H4 (cell line): Measurements from ENCODE around the gene PRKAG2. TPM values are rescaled to one million over a fixed set of nuclear protein-coding genes. Genes with fewer than 3 reads are reported as not detected.
A peak's percentile ranks its signal among the peaks of the same experiment; 100 is the strongest.

ENCODE experiments used
- DNase-seq: peaks from one replicate; pipeline ENCODE4 v3.0.0-alpha.2; 2015; ENCODE audit warnings: low spot score
- total RNA-seq: library from RNA; depleted of rRNA; stranded (reverse); fragments of >200 nt; shearing (Covaris generic); gene quantifications from 2 replicates; pipeline ENCODE4 v1.2.3, GENCODE V29; 2014

The PRKAG2 gene
- total RNA-seq, 1 experiment from 2014 or later: 7.3 TPM

DNA sequence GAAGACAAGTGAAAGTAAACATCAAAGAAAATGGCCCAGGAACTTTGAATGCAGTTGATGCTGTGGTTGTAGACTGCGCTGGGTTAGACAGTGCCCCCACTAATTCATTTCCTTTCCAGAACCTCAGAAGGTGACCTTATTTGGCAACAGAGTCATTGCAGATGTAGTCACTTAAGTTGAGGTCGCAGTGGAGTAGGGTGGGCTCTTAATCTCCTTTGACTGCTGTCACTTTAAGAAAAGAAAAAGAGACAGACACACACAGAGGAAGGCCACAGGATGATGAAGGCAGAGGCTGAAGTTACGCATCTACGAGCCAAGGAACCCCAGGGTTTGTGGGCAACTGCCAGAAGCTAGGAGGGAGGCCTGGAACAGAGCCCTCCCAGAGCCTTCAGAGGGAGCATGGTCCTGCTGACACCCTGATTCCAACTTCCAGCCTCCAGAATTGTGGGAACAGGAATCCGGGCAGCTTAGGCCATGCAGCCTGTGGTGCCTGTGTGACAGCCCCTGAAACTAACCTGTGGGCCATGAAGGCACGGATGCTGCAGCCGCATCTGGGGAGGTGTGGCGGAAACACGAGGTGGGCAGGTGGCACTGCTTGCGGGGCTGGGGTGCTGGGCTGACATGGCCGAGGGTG, 107.6 kb downstream of the PRKAG2 start:
- no peak for DNase-seq

DNA sequence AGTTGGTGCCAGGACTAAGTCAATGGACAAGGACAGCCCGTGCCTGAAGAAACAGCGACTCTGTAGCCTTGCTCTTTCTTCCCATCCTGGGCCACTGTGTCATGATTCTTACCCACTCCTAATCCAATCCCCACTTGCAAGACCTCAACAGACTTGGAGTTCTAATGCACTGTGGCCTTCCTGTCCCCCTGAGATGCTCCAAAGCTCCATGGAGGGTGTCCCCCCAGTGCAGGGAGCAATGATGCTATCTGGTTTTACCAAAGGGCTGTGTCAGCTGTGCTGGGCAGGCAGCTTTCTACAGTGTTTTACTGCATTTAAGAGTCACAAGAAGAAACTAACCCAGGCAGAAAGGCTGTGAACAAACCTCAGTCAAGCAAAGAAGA, 108.1 kb downstream of the PRKAG2 start:
- DNase-seq: no peak

DNA sequence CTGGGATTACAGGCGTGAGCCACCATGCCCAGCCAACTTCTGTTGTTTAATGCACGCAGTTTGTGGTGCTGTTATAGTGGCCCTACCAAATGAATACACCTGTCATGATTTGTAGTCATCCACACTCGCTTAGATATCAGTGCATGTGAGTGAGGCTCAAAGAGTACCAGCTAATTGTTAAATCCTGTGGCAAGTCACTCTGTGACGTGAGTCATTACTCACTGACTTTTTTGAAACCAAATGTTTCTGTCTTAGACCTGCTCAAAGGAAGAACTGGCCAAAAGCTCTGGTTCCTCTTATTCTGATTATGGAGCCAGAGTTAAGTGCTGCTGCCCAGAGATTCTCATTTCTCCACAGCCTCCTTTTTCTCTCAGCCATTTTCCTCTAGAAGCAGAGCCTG, 109.4 kb downstream of the PRKAG2 start:
- no peak for DNase-seq

DNA sequence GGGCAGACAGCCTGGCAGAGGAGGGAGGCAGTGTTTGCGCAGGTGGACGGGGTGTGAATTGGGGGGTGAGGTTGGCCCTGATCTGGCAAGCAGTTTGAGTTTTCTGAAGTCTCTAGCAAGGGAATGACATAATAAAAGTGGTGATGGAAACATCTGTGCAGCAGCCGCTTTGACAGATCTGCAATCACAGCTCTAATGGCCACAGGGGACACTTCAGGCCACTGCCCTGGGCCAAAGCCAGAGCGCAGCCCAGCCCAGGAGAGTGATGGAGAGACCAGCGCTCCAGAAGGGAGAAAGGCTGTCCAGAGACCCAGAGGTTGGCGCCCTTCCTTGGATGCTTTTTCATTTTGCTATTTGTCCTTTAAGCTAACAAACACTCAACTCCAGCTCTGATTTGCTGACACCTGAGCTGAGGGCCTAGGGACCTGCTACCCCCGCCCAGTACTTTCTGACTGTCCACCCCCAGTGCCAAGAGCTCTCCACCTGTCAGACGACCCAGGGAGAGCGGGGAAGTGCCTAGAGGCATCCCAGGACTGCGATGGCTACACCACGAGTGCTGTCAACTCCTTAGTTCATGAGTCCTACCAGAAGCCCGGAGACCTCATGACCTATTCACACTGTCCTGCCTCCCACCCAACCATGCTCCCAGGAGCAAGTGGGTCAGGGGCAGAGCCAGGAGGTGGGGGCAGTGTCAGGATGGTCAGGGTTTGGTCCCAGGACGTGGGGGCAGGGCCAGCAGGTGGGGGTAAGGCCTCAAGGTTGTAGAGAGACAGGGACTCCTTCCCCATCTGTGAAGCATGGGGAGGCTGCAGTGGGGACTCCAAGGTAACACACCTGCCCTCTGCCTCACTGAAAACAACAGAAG, 112.6 kb downstream of the PRKAG2 start:
- DNase-seq: no peak

DNA sequence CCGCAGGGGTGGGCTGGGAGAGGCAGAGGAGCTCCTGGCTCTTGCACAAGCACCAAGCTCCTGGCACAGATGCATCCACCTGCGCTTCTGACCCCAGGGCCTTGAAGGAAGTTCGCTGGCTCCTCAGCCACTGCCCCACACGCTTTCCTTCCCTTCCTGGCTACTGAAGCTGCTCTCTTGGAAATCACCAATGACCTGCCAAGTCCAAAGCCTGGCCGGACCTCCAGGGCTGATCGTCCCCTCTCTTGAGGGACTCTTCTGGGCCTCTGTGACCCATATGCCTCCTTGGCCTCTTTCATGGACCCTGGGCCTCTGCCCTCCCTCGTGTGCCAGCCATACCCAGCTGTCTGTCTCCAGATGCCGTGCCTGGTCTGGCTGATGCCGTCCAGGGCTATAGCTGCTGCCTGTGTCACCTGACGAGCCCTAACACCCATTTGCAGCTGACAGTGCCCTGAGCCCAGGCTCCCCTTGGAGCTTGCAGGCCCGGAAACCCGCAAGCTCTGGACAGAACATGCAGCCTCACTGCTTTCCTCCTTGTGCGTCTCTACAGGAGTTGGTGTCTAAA, 113.4 kb downstream of the PRKAG2 start:
- no peak for DNase-seq

DNA sequence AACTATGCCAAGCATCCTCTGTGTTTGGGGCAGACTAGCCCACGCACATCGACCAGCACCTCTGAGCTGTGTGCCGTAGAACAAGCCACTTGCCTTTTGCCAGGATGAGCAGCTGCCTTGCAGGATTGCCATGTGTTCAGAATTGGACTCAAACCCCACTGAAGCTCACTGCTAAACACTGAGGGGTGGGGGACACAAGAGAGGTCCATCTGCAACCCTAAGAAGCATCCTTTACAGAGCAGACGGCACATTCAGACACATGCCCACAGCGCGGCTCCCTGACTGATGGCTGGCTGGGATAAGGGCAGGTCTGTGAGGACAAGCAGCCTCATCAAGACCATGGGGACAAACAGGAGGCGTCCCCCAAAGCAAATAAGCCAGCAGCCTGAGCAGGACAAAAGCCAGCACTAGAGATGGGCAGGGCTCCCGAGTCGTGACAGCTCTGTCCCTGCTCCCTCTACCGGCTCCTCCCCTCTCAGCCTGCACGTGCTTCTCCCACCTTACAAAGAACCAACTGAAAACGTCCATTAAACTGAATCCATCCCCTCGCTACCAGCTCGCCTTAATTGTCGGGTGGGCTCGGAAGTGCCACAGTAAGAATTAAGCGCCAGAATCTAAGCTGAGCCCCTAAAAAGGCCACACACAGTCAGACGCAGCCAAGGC, 114.2 kb downstream of the PRKAG2 start:
- DNase-seq: no peak

DNA sequence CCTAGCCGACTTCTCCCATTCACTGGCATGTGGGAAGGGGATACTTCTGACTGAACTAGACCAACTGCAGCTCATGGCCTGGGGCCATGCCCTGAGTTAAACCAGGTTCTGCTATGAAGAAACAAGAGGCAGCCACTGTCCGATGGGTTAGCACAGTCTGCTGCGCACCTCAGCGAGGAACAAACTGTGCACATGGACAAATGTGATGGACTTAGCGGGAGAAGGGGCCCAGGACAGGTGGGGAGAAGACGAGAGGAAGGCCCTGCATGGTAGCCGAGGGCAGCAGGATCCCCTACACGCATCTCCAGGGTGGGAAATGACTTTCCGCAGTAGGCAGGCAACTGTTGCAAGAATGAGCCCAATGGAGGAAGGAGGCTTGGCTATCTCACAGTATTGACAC, 115.0 kb downstream of the PRKAG2 start:
- DNase-seq: no peak

DNA sequence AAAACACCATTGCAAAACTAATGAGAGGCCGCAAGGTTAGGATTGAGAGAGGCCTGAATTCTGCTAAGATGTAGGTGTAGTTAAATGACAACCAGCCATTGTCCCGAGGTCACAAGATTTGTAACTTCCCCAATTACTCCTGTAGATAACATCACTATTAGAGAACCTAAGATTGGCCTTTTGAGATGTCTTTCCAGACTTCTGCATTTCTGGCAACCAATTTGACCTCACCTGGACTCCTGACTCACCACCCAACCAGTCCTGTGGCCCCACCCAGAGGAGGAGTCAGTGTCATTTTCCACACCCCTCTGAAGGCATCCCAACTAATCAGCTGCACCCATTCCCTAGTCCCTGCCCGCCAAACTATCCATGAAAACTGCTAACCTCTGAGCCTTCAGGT, 115.7 kb downstream of the PRKAG2 start:
- DNase-seq: no peak

DNA sequence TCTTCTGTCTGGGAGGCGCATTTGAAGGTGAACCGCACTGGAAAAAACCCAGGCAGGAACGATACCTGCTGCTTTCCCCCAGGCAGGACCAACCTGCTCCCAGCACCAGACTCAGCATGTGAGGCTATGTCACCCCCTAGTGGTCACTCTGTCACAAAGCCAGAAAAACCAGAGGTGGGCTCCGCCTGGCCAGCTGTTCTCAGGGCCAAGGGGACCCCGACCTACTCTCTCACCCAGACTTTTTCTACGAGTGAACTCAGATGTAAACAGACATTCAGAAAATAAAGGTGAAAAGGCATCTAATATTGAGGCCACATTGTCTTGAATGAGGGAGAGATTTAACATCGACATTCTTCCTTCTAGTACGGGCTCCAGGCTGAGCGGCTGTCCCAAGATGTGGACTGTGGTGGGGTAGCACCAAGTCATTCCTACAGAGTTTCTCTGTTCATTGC, 117.3 kb downstream of the PRKAG2 start:
- peak; percentile 73 for DNase-seq

DNA sequence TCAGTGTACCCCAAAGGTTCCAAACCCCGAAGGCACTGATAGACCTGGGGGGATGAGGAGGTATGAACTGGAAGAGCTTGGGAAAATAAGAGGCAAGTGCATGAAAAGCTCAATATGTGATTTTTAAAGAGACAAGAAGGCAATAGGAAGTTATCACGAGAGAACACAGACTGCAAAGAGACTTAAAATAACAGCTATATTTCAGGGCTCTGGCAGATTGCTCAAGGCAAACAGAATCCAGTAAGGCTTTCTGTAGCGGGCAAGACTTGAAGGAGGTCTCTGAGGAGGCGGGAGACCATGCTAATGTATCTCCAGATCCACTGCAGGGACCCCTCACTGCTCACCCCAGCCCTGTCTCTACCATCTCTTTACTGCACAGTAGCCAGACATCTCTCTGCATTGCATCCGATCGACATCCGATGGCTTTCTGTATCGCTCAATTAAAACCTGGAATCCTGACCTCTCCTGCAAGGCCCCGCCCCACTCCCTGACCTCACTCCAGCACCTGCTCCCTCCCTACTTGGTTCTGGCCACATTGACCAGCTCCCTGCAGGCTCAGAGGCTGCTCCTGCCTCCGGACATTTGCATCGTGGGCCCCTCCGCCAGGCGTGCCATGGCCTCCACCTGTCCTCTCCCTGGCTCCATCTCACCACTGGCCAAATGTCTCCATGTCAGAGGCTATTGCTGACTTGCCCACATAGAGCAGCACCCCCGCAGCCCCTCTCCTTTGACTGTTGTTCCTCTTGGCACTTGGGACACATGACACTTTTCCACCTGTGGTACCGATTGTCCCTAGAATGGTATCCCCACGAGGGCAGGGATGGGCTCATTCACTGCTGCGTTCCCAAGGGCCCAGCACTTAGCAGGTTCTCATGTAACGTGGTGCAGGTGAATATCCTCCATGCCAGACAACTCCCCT, 118.0 kb downstream of the PRKAG2 start:
- no peak for DNase-seq

DNA sequence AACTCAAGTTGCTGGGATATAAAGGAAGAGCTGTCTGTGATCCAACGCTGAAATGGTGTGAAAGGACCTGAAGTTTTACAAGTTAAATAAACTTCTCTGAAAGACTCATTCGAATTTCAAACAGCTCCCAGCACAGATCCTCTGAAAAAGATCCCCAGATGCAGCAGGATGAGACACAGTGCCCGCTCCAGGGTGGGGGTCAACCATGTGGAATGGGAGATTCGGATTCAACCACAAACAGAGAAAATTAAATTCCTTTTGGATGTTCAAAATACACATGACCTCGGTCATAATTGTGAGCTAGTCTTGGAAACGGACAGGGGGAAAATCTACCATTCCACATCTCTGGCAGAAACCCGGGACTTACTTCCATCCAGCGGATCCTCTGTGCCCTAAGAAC, 119.6 kb downstream of the PRKAG2 start:
- no peak for DNase-seq

DNA sequence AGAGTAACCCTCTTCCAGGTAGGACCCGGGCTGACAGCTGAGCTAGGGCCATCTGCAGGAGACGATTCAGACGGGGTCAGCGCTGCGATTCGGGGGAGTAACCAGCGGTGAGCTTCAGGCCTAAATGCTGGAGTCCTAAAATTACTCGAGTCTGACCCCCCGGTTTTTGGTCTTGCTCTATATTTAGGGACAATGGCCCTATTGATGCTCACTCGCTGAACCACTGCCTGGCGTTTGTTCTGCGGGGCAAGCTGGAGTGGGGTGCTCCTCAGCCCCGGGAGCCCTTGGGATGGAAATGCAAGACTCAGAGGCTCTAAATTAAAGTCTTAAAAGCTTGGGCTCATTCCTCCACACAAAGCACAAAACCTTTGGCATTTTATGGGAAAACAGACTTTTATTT, 120.0 kb downstream of the PRKAG2 start:
- DNase-seq: no peak

DNA sequence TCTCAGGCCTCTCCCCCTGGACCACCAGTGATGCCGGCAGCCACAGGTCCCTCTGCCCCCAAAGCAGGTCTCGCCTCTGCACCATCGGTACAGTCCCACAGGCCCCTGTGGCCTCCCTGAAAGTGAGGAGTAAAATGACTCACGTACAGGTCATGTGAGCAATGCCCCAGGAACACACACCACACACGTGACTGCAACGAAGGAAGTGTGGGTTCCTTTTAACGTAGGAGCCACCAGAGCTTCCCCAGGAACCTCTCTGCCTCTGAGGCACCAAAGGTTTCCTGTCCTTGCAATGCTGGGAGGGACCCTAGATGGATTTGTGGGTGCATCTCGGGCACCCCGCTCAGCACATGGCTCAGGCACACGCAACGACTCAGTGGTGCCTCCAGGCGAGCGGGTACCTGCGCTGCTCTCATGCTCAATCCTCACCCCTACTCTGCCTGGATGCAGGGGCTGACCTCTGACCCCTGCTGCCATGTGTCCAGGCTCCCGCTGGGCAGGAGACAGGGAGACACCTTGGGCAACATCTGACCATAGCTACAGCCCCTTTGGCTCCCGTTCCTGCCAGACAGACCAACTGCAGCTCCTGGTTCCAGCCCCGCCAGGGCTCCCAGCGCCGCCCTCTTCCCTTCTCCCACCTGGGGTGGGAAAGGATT, 120.7 kb downstream of the PRKAG2 start:
- peak; percentile 79 for DNase-seq

DNA sequence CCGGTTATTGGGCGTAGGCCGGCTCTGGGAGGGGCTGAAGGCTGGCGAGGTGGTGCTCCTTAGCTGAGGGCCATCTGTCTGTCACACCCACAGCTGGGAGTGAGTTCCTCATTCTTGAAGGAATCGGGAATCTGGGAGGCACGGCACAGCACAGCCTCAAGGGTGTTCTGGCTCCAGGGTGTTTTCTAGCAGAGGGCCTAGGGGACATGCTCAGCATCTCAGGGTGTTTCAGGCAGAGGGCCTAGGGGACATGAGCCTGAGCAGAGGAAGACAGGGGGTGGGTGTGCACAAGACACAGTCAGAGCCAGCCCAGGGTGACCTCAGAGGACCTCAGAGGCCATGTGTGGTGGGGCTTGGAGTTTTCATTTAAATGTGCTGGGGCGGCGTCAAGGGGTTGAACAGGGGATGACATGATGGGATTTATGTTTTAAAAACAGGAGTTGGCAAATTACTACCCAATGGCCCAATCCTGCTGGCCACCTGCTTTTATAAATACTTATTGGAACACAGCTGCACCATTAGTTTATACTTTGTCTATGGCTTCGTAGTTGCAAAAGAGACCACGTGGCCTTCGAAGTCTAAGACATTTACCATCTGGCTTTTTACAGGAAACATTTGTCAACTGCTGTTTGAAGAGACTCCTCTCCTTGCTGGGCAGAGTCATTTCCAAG, 121.6 kb downstream of the PRKAG2 start:
- no peak for DNase-seq

DNA sequence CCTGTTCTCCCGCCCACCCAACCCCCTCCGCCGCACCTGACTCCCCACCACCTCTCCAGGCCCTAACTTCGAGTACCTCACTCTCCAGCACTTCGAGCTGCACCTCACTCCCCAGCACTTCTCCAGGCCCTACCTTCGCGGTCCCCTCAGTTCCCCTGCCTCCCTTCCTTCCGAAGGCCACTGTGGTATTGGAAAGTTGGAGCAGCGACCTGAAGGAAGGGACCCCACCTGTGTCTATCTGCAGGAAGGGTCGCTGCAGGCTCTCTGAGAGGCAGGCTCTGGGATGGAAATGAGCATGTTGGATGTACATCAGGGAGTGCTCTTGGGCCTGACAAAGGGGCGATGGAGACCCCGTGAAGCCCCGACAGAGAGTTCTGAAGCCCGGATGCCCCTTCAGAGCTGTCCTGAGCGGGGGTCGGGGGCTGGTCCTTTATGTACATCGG, 122.2 kb downstream of the PRKAG2 start:
- DNase-seq: no peak

DNA sequence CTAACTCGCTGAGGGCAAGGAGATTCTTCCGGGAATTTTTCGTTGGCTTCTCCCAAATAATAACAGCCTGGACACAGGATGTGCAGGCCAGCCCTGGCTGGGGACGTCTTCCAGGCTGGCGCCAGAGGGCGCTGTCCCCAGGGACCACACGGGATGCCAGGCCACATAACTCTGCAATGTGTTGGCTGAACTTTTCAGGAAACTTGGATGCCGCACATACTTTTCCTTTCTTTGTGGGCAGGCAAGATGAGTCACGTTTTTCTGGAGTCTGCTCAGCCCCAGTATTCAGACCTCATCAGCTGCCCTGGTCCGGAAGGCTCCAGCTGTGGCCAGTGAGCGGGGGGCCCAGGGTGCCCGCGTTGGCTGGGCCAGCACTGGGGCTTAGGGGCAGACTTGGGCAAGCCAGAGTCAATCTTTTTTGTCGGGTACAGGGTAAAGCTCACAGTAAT, 122.7 kb downstream of the PRKAG2 start:
- peak; percentile 100 for DNase-seq

DNA sequence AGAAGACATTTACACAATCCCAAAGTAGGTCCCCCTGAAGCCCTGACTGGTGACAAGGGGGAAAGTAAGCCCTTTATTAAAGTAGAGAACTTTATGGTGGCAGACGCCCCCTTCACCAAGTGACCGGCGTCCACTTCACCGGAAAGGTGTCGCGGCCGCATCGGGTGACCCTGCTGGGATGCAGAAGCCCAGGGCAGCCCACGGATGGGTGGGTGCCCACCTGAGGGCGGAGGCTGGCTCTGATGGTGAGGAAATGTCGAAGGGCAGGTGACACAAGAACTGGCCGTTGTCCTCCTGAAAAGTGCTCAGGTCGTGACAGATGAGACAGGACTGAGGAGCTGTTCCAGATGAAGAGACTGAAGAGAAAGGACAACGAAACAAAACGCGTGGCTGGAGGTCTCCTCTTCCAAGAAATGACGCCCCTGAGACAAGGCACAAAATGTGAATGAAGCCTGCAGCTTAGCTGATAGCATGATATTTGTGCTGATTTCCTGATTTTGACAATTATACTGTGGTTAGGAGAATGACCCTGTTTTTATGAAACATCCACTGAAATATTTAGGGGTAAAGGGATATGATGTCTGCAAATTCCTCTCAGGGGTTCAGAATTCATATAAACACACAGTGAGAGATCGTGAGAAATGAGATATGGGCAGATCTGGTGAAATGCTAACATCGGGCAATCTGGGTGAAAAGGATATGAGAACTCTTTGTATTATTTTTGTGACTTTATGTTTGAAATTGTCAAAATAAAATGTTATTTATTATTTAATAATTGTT, 123.9 kb downstream of the PRKAG2 start:
- no peak for DNase-seq

DNA sequence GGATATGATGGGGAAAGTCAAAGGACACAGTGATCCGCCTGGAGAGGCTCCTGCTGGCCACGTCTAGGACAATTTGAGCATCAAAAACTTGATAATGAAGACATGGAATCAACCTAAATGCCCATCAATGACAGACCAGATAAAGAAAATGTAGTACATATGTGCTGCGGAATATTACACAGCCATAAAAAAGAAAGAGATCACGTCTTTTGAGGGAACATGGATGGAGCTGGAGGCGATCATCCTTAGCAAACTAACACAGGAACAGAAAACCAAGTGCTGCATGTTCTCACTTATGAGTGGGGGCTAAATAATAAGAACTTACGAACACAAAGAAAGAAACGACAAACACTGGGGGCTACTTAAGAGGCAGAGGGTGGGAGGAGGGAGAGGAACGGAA, 124.9 kb downstream of the PRKAG2 start:
- no peak for DNase-seq

DNA sequence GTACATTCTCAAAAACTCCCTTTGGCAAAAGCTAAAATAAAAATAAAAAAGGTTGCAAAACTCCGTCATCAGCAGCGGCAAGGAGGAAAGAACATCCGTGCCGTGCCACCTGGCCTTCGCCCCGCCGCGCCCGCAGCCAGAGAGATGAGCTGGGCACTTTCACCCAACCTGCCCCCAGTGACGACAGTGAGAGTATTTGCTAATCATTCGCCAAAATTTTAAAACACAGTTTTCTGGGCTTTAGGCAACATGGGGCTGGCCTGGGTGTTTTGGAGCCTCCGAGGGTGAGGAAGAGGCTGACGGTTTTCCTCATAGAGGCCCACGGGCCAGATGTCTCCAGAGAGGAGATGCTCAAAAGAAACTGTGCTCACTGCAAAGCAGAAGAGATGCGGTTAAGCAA, 128.2 kb downstream of the PRKAG2 start:
- DNase-seq: no peak
